Skeletal muscle satellite cell (primary cell): ENCODE data around the gene ETFA.

Experiments
- H3K27me3 ChIP-seq: 2 replicates; pipeline ENCODE4 v1.7.0; 2013; ENCODE audit warnings: low read length; ENCODE audit not compliant: control insufficient read depth, insufficient read depth
- H3K36me3 ChIP-seq: 2 replicates; pipeline ENCODE4 v1.7.0; 2013; ENCODE audit warnings: mild to moderate bottlenecking, control low read depth, low read length; ENCODE audit not compliant: insufficient read depth
- H3K4me1 ChIP-seq: 2 replicates; pipeline ENCODE4 v1.7.0; 2013; ENCODE audit warnings: low read length; ENCODE audit not compliant: control insufficient read depth, insufficient read depth
- H3K4me2 ChIP-seq: 2 replicates; pipeline ENCODE4 v1.7.0; 2013; ENCODE audit warnings: mild to moderate bottlenecking, low read length
- H3K4me3 ChIP-seq: 2 replicates; pipeline ENCODE4 v1.7.0; 2013; ENCODE audit warnings: low read length
- H3K9ac ChIP-seq: 2 replicates; pipeline ENCODE4 v1.7.0; 2013; ENCODE audit warnings: mild to moderate bottlenecking, low read depth, low read length, moderate library complexity
- H3K9me3 ChIP-seq: replicated peaks from 2 replicates; pipeline ENCODE4 v1.7.0; 2013; ENCODE audit warnings: mild to moderate bottlenecking, control low read depth, low read length

Gene ETFA

GRCh38 chr15:76229266-76229665 lies 82.0 kb downstream of the ETFA start:
- no peak overlapping the region for H3K4me3 ChIP-seq
- no peak overlapping the region for H3K9ac ChIP-seq
- no peak overlapping the region for H3K4me2 ChIP-seq
- no peaks in the 10 kb centered on the region for H3K4me1 ChIP-seq
- no peaks in the 10 kb centered on the region for H3K27me3 ChIP-seq
- no peaks in the 10 kb centered on the region for H3K9me3 ChIP-seq
- H3K36me3 ChIP-seq, result peaks cover 22% of the 10 kb centered on the region

GRCh38 chr15:76223521-76223920 lies 87.7 kb downstream of the ETFA start:
- H3K9me3 ChIP-seq, result no peaks in the 10 kb centered on the region
- no peak overlapping the region for H3K9ac ChIP-seq
- H3K4me3 ChIP-seq, result no peak overlapping the region
- H3K4me2 ChIP-seq, result no peak overlapping the region
- H3K27me3 ChIP-seq, result no peaks in the 10 kb centered on the region
- no peaks in the 10 kb centered on the region for H3K4me1 ChIP-seq
- peaks cover 30% of the 10 kb centered on the region for H3K36me3 ChIP-seq

GRCh38 chr15:76222159-76222558 lies 89.1 kb downstream of the ETFA start:
- Histone ChIP-seq H3K4me2 (no peak overlapping the region), H3K9ac (no peak overlapping the region), H3K4me3 (no peak overlapping the region), H3K27me3 (no peaks in the 10 kb centered on the region), H3K9me3 (no peaks in the 10 kb centered on the region), H3K36me3 (peaks cover 30% of the 10 kb centered on the region), H3K4me1 (peaks cover 8% of the 10 kb centered on the region)

- no peaks in the 10 kb centered on the region for H3K27me3 ChIP-seq
- no peak overlapping the region for H3K4me3 ChIP-seq
- H3K4me2 ChIP-seq, result no peak overlapping the region
- peaks cover 30% of the 10 kb centered on the region for H3K36me3 ChIP-seq
- H3K4me1 ChIP-seq, result peaks cover 10% of the 10 kb centered on the region
- no peak overlapping the region for H3K9ac ChIP-seq
- no peaks in the 10 kb centered on the region for H3K9me3 ChIP-seq
These were observed 90.0 kb downstream of the ETFA start for GRCh38 chr15:76221085-76221767.

- Histone ChIP-seq H3K4me3 (no peak overlapping the region), H3K36me3 (peaks cover 27% of the 10 kb centered on the region), H3K27me3 (no peaks in the 10 kb centered on the region), H3K4me2 (no peak overlapping the region), H3K4me1 (peaks cover 10% of the 10 kb centered on the region), H3K9me3 (no peaks in the 10 kb centered on the region), H3K9ac (no peak overlapping the region)
These were observed 93.4 kb downstream of the ETFA start for GRCh38 chr15:76217882-76218217.

GRCh38 chr15:76217029-76217881 lies 94.0 kb downstream of the ETFA start:
- peak overlapping the region; percentile 17 for H3K4me2 ChIP-seq
- no peaks in the 10 kb centered on the region for H3K27me3 ChIP-seq
- no peak overlapping the region for H3K9ac ChIP-seq
- no peaks in the 10 kb centered on the region for H3K9me3 ChIP-seq
- no peak overlapping the region for H3K4me3 ChIP-seq
- H3K4me1 ChIP-seq, result peaks cover 10% of the 10 kb centered on the region
- peaks cover 27% of the 10 kb centered on the region for H3K36me3 ChIP-seq

GRCh38 chr15:76215634-76216033 lies 95.6 kb downstream of the ETFA start:
- Histone ChIP-seq H3K4me2 (no peak overlapping the region), H3K36me3 (peaks cover 21% of the 10 kb centered on the region), H3K4me3 (no peak overlapping the region), H3K9ac (no peak overlapping the region), H3K4me1 (peaks cover 10% of the 10 kb centered on the region), H3K27me3 (no peaks in the 10 kb centered on the region), H3K9me3 (no peaks in the 10 kb centered on the region)

GRCh38 chr15:76209942-76210341 lies 101.3 kb downstream of the ETFA start:
- no peak overlapping the region for H3K9ac ChIP-seq

GRCh38 chr15:76209523-76209922 lies 101.7 kb downstream of the ETFA start:
- Histone ChIP-seq H3K4me3 (no peak overlapping the region), H3K36me3 (peaks cover 18% of the 10 kb centered on the region), H3K9me3 (no peaks in the 10 kb centered on the region), H3K4me1 (no peaks in the 10 kb centered on the region), H3K27me3 (no peaks in the 10 kb centered on the region), H3K9ac (no peak overlapping the region), H3K4me2 (no peak overlapping the region)

More at GRCh38 chr15:76209942-76210341, 101.3 kb downstream of the ETFA start:
- Histone ChIP-seq H3K36me3 (peaks cover 19% of the 10 kb centered on the region), H3K4me2 (no peak overlapping the region), H3K27me3 (no peaks in the 10 kb centered on the region), H3K9me3 (no peaks in the 10 kb centered on the region), H3K4me3 (no peak overlapping the region), H3K4me1 (no peaks in the 10 kb centered on the region)

- Histone ChIP-seq H3K36me3 (peaks cover 14% of the 10 kb centered on the region), H3K9ac (no peak overlapping the region), H3K27me3 (no peaks in the 10 kb centered on the region)
These were observed 102.4 kb downstream of the ETFA start for GRCh38 chr15:76208786-76209424.

GRCh38 chr15:76208084-76208785 lies 103.0 kb downstream of the ETFA start:
- H3K36me3 ChIP-seq, result peaks cover 14% of the 10 kb centered on the region
- no peaks in the 10 kb centered on the region for H3K4me1 ChIP-seq
- no peaks in the 10 kb centered on the region for H3K9me3 ChIP-seq
- no peaks in the 10 kb centered on the region for H3K27me3 ChIP-seq
- no peak overlapping the region for H3K4me2 ChIP-seq
- no peak overlapping the region for H3K9ac ChIP-seq
- H3K4me3 ChIP-seq, result no peak overlapping the region

More at GRCh38 chr15:76208786-76209424, 102.4 kb downstream of the ETFA start:
- H3K4me2 ChIP-seq, result no peak overlapping the region
- no peak overlapping the region for H3K4me3 ChIP-seq
- H3K4me1 ChIP-seq, result no peaks in the 10 kb centered on the region
- H3K9me3 ChIP-seq, result no peaks in the 10 kb centered on the region
